CD4-positive, alpha-beta T cell treated with Interleukin-10 for 1 hour (primary cell): ENCODE results near the gene CDC34.
A peak's percentile ranks its signal among the peaks of the same experiment; 100 is the strongest.

ENCODE experiments used
- DNase-seq: peaks from one replicate; pipeline ENCODE4 v3.0.0-alpha.2; 2020

Gene CDC34

GRCh38 chr19:497869-498510 lies 33.6 kb upstream of the CDC34 start:
- DNase-seq, result no peak

GRCh38 chr19:498511-498891 lies 33.1 kb upstream of the CDC34 start:
- no peak for DNase-seq

GRCh38 chr19:498977-499623 lies 32.5 kb upstream of the CDC34 start:
- DNase-seq, result no peak

DNA sequence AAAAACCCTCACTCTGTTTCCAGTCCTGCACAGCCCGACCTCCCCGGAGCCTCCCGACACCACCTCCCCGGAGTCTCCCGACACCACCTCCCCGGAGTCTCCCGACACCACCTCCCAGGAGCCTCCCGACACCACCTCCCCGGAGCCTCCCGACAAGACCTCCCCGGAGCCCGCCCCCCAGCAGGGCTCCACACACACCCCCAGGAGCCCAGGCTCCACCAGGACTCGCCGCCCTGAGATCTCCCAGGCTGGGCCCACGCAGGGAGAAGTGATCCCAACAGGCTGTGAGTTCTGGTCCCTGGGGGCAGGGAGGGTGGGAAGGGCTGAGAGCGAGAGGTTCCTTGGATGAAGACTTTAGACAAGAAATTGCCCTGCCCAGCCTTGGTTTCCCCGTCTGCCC lies 29.9 kb upstream of the CDC34 start:
- no peak for DNase-seq

- no peak for DNase-seq
These were observed 26.9 kb upstream of the CDC34 start for GRCh38 chr19:504616-505015.

DNA sequence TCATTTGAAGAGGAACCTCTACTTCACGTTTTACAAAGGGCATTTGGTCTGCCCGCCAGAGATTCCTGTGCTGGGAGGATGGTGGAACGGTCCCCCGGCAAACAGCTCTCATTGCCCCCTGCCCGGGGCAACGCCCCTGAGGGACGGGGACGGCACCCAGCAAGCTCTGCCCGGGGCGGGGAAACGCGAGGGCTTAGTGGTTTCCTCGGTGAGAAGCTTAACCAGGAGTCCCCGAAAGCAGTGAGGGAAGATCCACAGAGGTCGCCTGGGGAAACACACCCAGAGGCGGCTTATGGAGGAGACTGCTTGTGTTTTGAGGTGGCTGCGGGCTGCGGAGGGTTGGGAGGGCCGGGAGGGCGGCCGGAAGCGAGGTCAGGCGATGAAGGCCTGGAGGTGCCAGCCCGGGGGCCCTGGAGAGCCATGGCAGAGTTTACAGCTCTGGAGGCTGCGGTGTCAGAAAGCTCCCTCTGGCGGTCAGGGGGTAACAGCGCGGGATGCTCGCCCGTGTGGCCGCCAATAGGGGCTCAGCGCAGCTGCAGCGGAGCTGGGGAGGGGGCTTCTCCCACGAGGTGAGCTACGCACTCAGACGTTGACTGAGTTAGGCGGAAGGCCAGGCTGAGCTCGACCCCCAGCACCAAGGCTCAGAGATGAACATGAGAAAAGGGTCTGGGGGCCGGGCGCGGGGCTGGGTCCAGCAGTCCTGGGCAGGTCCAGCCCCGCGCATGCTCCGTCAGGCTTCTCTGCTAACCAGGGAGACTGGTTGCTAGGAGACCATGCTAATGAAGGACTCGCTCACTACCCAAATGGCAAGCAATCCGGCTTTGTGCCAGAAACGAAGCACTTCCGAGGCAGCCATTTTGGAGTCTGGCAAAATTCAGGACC lies 24.9 kb upstream of the CDC34 start:
- DNase-seq, result peak; percentile 97

GRCh38 chr19:507286-508203 lies 24.0 kb upstream of the CDC34 start, which contains the start of gene TPGS1:
Gene TPGS1, plus strand, starts transcription at chr19:507497. Its CDS starts 10 bp downstream, at chr19:507507.
- DNase-seq, result peak; percentile 79

GRCh38 chr19:508204-509150 lies 23.1 kb upstream of the CDC34 start:
- DNase-seq, result no peak

DNA sequence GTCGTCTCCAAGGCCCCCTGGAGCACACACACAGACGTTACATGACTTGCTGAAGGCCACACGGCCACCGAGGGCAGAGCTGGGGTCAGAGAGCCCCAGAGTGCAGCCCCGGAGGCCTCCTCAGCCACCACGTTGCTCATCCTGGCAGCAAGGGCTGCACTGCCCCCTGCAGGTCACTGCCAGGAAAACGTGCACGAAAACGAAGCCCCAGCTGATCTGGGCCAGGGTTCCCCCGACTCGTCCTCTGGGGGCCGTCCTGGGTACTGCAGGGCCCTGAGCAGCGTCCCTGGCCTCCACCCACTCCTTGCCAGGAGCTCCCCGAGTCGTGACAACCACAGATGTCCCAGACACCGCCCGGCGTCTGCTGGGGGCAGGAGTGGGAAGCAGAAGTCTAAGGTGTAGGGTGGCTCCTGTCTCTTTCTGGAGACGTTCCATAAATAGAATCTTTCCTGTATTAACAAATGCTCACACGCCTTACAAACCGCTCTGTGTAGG lies 20.9 kb upstream of the CDC34 start:
- peak; percentile 96 for DNase-seq

DNA sequence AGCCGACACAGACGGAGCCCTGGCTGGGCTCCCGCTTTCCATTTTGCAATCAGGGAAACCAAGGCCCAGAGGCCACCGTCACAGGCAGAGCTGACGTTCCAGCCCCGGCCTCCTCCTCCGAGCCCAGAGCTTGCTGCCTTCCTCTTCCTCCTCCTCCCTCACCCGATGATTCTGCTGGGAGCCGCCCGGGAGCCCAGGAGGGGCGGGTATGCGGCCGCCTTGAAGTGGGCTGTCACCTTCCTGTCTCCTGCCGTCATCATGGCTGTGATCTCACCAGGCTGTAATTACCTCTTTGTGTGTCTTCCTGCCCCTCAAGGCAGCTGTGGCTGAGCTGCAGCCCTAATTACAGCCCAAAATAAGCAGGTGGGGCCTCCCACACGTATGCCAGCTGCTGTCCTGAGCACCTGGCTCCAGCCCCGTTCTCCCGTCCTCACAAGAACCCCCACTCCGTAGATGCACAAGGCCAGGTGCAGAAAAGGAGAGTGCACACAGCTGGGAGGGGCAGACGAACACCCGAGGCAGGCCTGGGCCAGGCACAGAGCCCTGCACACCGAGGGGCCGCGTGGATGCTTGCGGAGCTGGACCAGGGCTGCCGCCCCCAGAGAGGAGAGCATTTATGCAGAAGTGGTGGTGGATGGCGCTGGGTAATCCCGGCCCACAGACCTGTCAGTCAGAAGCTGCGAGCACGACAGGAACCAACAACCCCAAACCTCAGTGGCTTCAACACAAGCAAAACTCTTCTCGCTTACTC lies 20.3 kb upstream of the CDC34 start:
- peak; percentile 91 for DNase-seq

- no peak for DNase-seq
These were observed 18.8 kb upstream of the CDC34 start for GRCh38 chr19:512547-513365.

DNA sequence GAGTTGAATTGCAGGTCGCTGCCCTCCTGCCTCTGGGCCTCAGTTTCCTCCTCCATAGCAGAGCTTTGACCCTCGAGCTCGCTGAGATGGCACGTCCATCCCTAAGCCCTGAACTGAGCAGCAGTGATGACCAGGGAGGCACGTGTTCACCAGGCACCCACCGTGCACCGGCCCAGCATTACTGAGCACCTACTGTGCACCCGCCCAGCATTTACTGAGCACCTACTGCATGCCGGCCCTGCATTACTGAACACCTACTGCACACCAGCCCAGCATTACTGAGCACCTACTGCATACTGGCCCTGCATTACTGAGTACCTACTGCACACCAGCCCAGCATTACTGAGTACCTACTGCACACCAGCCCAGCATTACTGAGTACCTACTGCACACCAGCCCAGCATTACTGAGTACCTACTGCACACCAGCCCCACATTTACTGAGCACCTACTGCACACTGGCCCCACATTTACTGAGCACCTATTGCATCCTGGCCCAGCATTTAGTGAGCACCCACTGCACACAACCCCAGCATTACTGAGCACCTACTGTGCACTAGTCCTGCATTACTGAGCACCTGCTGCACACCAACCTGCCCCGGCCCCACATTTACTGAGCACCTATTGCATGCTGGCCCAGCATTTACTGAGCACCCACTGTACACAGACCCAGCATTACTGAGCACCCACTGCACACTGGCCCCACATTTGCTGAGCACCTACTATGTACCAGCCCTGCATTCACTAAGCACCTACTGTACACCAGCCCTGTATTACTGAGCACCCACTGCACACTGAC lies 18.0 kb upstream of the CDC34 start:
- DNase-seq, result no peak

GRCh38 chr19:514166-514663 lies 17.3 kb upstream of the CDC34 start:
- DNase-seq, result no peak

- DNase-seq, result no peak
These were observed 13.6 kb upstream of the CDC34 start for GRCh38 chr19:517721-518597.

- peak; percentile 69 for DNase-seq
These were observed 12.8 kb upstream of the CDC34 start for GRCh38 chr19:518598-519231.

GRCh38 chr19:519449-519865 lies 12.1 kb upstream of the CDC34 start:
- no peak for DNase-seq

- DNase-seq, result no peak
These were observed 8.8 kb upstream of the CDC34 start for GRCh38 chr19:522726-523125.
